Ishikawa (cell line): ENCODE results near the gene METRNL.

Experiments
- CEBPB ChIP-seq: IDR thresholded peaks from 2 replicates; pipeline ENCODE4 v1.6.1; 2012
- CREB1 ChIP-seq: IDR thresholded peaks from 2 replicates; pipeline ENCODE4 v1.6.1; 2012; ENCODE audit warnings: low read depth
- EGR1 ChIP-seq: IDR thresholded peaks from 2 replicates; pipeline ENCODE4 v1.6.1; 2012
- EP300 ChIP-seq: IDR thresholded peaks from 2 replicates; pipeline ENCODE4 v1.6.1; 2012; ENCODE audit warnings: borderline replicate concordance
- FOXM1 ChIP-seq: IDR thresholded peaks from 2 replicates; pipeline ENCODE4 v1.6.1; 2012; ENCODE audit warnings: low read depth, borderline replicate concordance
- MAX ChIP-seq: IDR thresholded peaks from 2 replicates; pipeline ENCODE4 v1.6.1; 2012
- NFIC ChIP-seq: IDR thresholded peaks from 2 replicates; pipeline ENCODE4 v1.6.1; 2012
- RAD21 ChIP-seq: IDR thresholded peaks from 2 replicates; pipeline ENCODE4 v1.6.1; 2012; ENCODE audit warnings: low read depth
- REST ChIP-seq: IDR thresholded peaks from 2 replicates; pipeline ENCODE4 v1.6.1; 2012; ENCODE audit warnings: low read depth, mild to moderate bottlenecking
- TAF1 ChIP-seq: IDR thresholded peaks from 2 replicates; pipeline ENCODE4 v1.6.1; 2012; ENCODE audit warnings: low read depth, mild to moderate bottlenecking
- TCF12 ChIP-seq: IDR thresholded peaks from 2 replicates; pipeline ENCODE4 v1.6.1; 2012; ENCODE audit warnings: low read depth
- TEAD4 ChIP-seq: IDR thresholded peaks from 2 replicates; pipeline ENCODE4 v1.6.1; 2012
- USF1 ChIP-seq: IDR thresholded peaks from 2 replicates; pipeline ENCODE4 v1.6.1; 2012
- YY1 ChIP-seq: IDR thresholded peaks from 2 replicates; pipeline ENCODE4 v1.6.1; 2012; ENCODE audit warnings: low read depth
- ZBTB7A ChIP-seq: IDR thresholded peaks from 2 replicates; pipeline ENCODE4 v1.6.1; 2012; ENCODE audit warnings: low read depth

The METRNL gene

GRCh38 chr17:83097831-83098230 lies 18.4 kb downstream of the METRNL start:
- TF ChIP-seq USF1 (no peak), YY1 (no peak), TCF12 (no peak), ZBTB7A (no peak), FOXM1 (no peak)

- TF ChIP-seq EP300, result peak; percentile 62; the same call in 1 of the 2 replicates
- no peak for TF ChIP-seq YY1
- no peak for TF ChIP-seq TAF1
- TF ChIP-seq FOXM1, result no peak
- peak; percentile 92 for TF ChIP-seq TCF12
- no peak for TF ChIP-seq REST
- no peak for TF ChIP-seq CEBPB
- TF ChIP-seq EGR1, result no peak
- peak; percentile 55; the same call in 1 of the 2 replicates for TF ChIP-seq NFIC
- TF ChIP-seq MAX, result no peak; the same call in 1 of the 2 replicates
- no peak for TF ChIP-seq RAD21
- peak; percentile 47 for TF ChIP-seq TEAD4
- TF ChIP-seq ZBTB7A, result 0 out of 2 replicates have a peak, but pooled peaks have one; percentile 36
- TF ChIP-seq CREB1, result no peak
- no peak for TF ChIP-seq USF1
Observed at GRCh38 chr17:83098241-83099085, 19.1 kb downstream of the METRNL start.

GRCh38 chr17:83099086-83099555 lies 19.7 kb downstream of the METRNL start:
- TF ChIP-seq NFIC (no peak), ZBTB7A (no peak; the same call in 1 of the 2 replicates), TEAD4 (no peak)

- peak; percentile 77 for TF ChIP-seq TEAD4
- TF ChIP-seq USF1, result no peak; the same call in 1 of the 2 replicates
- peak; percentile 10; the same call in 1 of the 2 replicates for TF ChIP-seq RAD21
- no peak for TF ChIP-seq CEBPB
- no peak; the same call in none of the 2 replicates for TF ChIP-seq CREB1
- peak; percentile 93 for TF ChIP-seq ZBTB7A
- peak; percentile 93 for TF ChIP-seq EP300
- peak; percentile 98 for TF ChIP-seq NFIC
- TF ChIP-seq EGR1, result peak; percentile 78
- peak; percentile 56; the same call in 1 of the 2 replicates for TF ChIP-seq MAX
- TF ChIP-seq TAF1, result no peak
- peak; percentile 72 for TF ChIP-seq FOXM1
- TF ChIP-seq REST, result 0 out of 2 replicates have a peak, but pooled peaks have one; percentile 8
- peak; percentile 97 for TF ChIP-seq TCF12
Observed at GRCh38 chr17:83099570-83100181, 20.3 kb downstream of the METRNL start.
